Activated T-cell treated with anti-CD3 and anti-CD28 coated beads for 24 hours (primary cell): ENCODE results near the gene HES1.

Experiments used
- DNase-seq: peaks from one replicate; pipeline ENCODE4 v3.0.0-alpha.2; 2020; ENCODE audit warnings: low read depth

HES1 gene

GRCh38 chr3:194102436-194102835 is 33.5 kb upstream of the HES1 start:
- DNase-seq: no peak

GRCh38 chr3:194103505-194103904 is 32.4 kb upstream of the HES1 start:
- DNase-seq: peak; percentile 9

GRCh38 chr3:194103983-194104751 is 31.8 kb upstream of the HES1 start:
- no peak for DNase-seq

- no peak for DNase-seq
These were observed 30.7 kb upstream of the HES1 start for GRCh38 chr3:194105292-194105691.

GRCh38 chr3:194107107-194107506 is 28.8 kb upstream of the HES1 start:
- DNase-seq: no peak

GRCh38 chr3:194109192-194109863 is 26.6 kb upstream of the HES1 start:
- DNase-seq: no peak

GRCh38 chr3:194110483-194110882 is 25.5 kb upstream of the HES1 start:
- no peak for DNase-seq

- DNase-seq: no peak
These were observed 24.6 kb upstream of the HES1 start for GRCh38 chr3:194111336-194111735.

- no peak for DNase-seq
These were observed 23.5 kb upstream of the HES1 start for GRCh38 chr3:194112120-194113106.

- no peak for DNase-seq
These were observed 21.8 kb upstream of the HES1 start for GRCh38 chr3:194114123-194114522.

- no peak for DNase-seq
These were observed 18.7 kb upstream of the HES1 start for GRCh38 chr3:194117104-194117845.

- DNase-seq: no peak
These were observed 17.0 kb upstream of the HES1 start for GRCh38 chr3:194118920-194119319.

- no peak for DNase-seq
These were observed 15.9 kb upstream of the HES1 start for GRCh38 chr3:194119831-194120590.

- no peak for DNase-seq
These were observed 14.9 kb upstream of the HES1 start for GRCh38 chr3:194120789-194121770.

- no peak for DNase-seq
These were observed 13.9 kb upstream of the HES1 start for GRCh38 chr3:194121891-194122631.

- no peak for DNase-seq
These were observed 12.2 kb upstream of the HES1 start for GRCh38 chr3:194123726-194124125.

- DNase-seq: no peak
These were observed 11.8 kb upstream of the HES1 start for GRCh38 chr3:194124193-194124592.

- DNase-seq: no peak
These were observed 10.5 kb upstream of the HES1 start for GRCh38 chr3:194125442-194125841.

- no peak for DNase-seq
These were observed 9.2 kb upstream of the HES1 start for GRCh38 chr3:194126790-194127189.
